Measurements from ENCODE around the gene SLC25A19. TPM values are rescaled to one million over a fixed set of nuclear protein-coding genes. Genes with fewer than 3 reads are reported as not detected.

SLC25A19 gene
- total and polyA plus RNA-seq, 10 of the 15 experiments (the other 5 are each of a cell fraction or from before 2014, with no cell fraction given) = 32.9 to 91.6 (median 53.7) TPM

- TF ChIP-seq SKIL (IDR thresholded peaks at IDR 0.05; ENCODE audit: low read depth, poor library complexity, severe bottlenecking) (peak; percentile 87), YY1 (IDR thresholded peaks at IDR 0.05; ENCODE audit: low read depth, low read length) (peak; percentile 94), TAF1 (IDR thresholded peaks at IDR 0.05; ENCODE audit: borderline replicate concordance, low read depth, low read length) (peak; percentile 91), CREB1 (IDR thresholded peaks at IDR 0.05; ENCODE audit: low read depth) (peak; percentile 83), FOXK2 (IDR thresholded peaks at IDR 0.05) (peak; percentile 59; the same call in 1 of the 2 replicates), WRNIP1 (IDR thresholded peaks at IDR 0.05; ENCODE audit: borderline replicate concordance, low read depth, low read length) (0 out of 2 replicates have a peak, but pooled peaks have one; percentile 33), MYB (IDR thresholded peaks at IDR 0.05; ENCODE audit: borderline replicate concordance, low read depth, low read length) (peak; percentile 99), POLR2A (IDR thresholded peaks at IDR 0.05; ENCODE audit: low read depth, low read length) (peak; percentile 91), E4F1 (IDR thresholded peaks at IDR 0.05; ENCODE audit: borderline replicate concordance, partially characterized antibody) (peak; percentile 9), PBX3 (IDR thresholded peaks at IDR 0.05; ENCODE audit: insufficient replicate concordance, low read depth, low read length) (no peak), BACH1 (IDR thresholded peaks at IDR 0.05; ENCODE audit: borderline replicate concordance) (peak; percentile 65), LARP7 (IDR thresholded peaks at IDR 0.05) (peak; percentile 80), NR2F1 (conservative IDR thresholded peaks at IDR 0.05) (0 out of 2 replicates have a peak, but pooled peaks have one; percentile 35), MYC (IDR thresholded peaks at IDR 0.05; ENCODE audit: insufficient read depth, insufficient read length, insufficient replicate concordance, low read length, severe bottlenecking) (peak; percentile 94), ZNF207 (IDR thresholded peaks at IDR 0.05; ENCODE audit: borderline replicate concordance) (peak; percentile 92), NBN (IDR thresholded peaks at IDR 0.05) (peak; percentile 95), SMAD1 (IDR thresholded peaks at IDR 0.05; ENCODE audit: low read depth, partially characterized antibody) (peak; percentile 37), POLR2AphosphoS5 (IDR thresholded peaks at IDR 0.05; ENCODE audit: low read length) (peak; percentile 79), TCF7 (IDR thresholded peaks at IDR 0.05; ENCODE audit: borderline replicate concordance) (no peak), IKZF2 (IDR thresholded peaks at IDR 0.05) (peak in 1 of 2 experiments; percentile 23; a peak in 1 of 4 replicates), CHD1 (IDR thresholded peaks at IDR 0.05; ENCODE audit: low read depth, low read length) (no peak), ZSCAN29 (IDR thresholded peaks at IDR 0.05) (no peak), ZBTB33 (IDR thresholded peaks at IDR 0.05) (peak; percentile 88), RELA (IDR thresholded peaks at IDR 0.05; ENCODE audit: borderline replicate concordance, partially characterized antibody) (peak; percentile 67)
Observed at GRCh38 chr17:75261336-75262111, 27.7 kb downstream of the SLC25A19 start, which contains the start of the genes GGA3 and MRPS7 (continued).

Measured in GM12878 (cell line).